Measurements from ENCODE around the gene BAZ1A. TPM values are rescaled to one million over a fixed set of nuclear protein-coding genes. Genes with fewer than 3 reads are reported as not detected.

The BAZ1A gene
- total RNA-seq, 1 experiment from 2014 or later, result 17.8 TPM

GRCh38 chr14:34824826-34825225, 50.3 kb downstream of the BAZ1A start:
- Mint-ChIP-seq H3K27ac (no peak overlapping the region), H3K27me3 (ENCODE audit: low read depth) (no peaks in the 10 kb centered on the region), H3K36me3 (ENCODE audit: insufficient read depth in 1 of 3, low read depth in 3 of 3) (peaks cover 5 to 32% (median 9%) of the 10 kb centered on the region in 3 experiments; a peak in 4 of 7 replicates), H3K4me3 (no peak overlapping the region), H3K4me1 (peaks cover 0 to 2% of the 10 kb centered on the region in 2 experiments; a peak in 1 of 4 replicates), H3K9me3 (no peaks in the 10 kb centered on the region; a peak in 1 of 5 replicates)
- no peak overlapping the region for H4K5ac ChIP-seq (ENCODE audit: insufficient read length, low read depth, low read length)
- no peak for DNase-seq
- H3K9ac ChIP-seq (ENCODE audit: extremely low read depth, insufficient read length, low read length), result no peak overlapping the region
- H3K4me2 ChIP-seq (ENCODE audit: insufficient read depth, insufficient read length, low read length), result no peak overlapping the region
- H3K9me3 ChIP-seq (ENCODE audit: control insufficient read depth, low read depth, low read length), result no peaks in the 10 kb centered on the region
- H3T11ph ChIP-seq (ENCODE audit: low read length), result no peak overlapping the region
- no peak overlapping the region for H2BK15ac ChIP-seq (ENCODE audit: low read depth, low read length)
- no peaks in the 10 kb centered on the region for H3K79me1 ChIP-seq (ENCODE audit: insufficient read depth, low read depth, low read length, poor library complexity, severe bottlenecking)
- WGBS (ENCODE audit: extremely low coverage, insufficient read length, low lambda C conversion rate), result no CpG with 5 or more reads among the region's 3 CpGs
- no peak for TF ChIP-seq CTCF (conservative IDR thresholded peaks at IDR 0.05)
- no peak overlapping the region for H3K27ac ChIP-seq (ENCODE audit: insufficient read length, low read depth, low read length)
- H2BK5ac ChIP-seq (ENCODE audit: insufficient read length, low read length), result no peak overlapping the region
- H4K91ac ChIP-seq (ENCODE audit: insufficient read length, low read depth, low read length), result no peak overlapping the region
- H2AFZ ChIP-seq (ENCODE audit: low read length), result no peak overlapping the region
- H3K14ac ChIP-seq (ENCODE audit: insufficient read depth, low read length), result no peak overlapping the region
- no peak overlapping the region for H3K23ac ChIP-seq (ENCODE audit: insufficient read length, low read depth, low read length)
- no peak overlapping the region for H3K4ac ChIP-seq (ENCODE audit: low read depth, low read length)
- H3K23me2 ChIP-seq (ENCODE audit: insufficient read length, low read depth, low read length, poor library complexity, severe bottlenecking), result no peaks in the 10 kb centered on the region
- H3K56ac ChIP-seq (ENCODE audit: insufficient read length, low read depth, low read length), result no peak overlapping the region
- H4K8ac ChIP-seq (replicated peaks; ENCODE audit: insufficient read length, low read depth, low read length), result no peak overlapping the region
- H3K4me1 ChIP-seq (ENCODE audit: insufficient read depth, low read length), result no peaks in the 10 kb centered on the region
- H2BK20ac ChIP-seq (ENCODE audit: low read depth, low read length, poor library complexity, severe bottlenecking), result no peak overlapping the region
- H2AK5ac ChIP-seq (ENCODE audit: insufficient read length, low read length), result no peak overlapping the region
- no peak overlapping the region for H2BK120ac ChIP-seq (ENCODE audit: low read depth, low read length, poor library complexity, severe bottlenecking)
- H3K27me3 ChIP-seq (ENCODE audit: insufficient read depth, low read length), result no peaks in the 10 kb centered on the region
- no peak overlapping the region for H2BK12ac ChIP-seq (ENCODE audit: insufficient read length, low read depth, low read length)
- no peaks in the 10 kb centered on the region for H3K79me2 ChIP-seq (ENCODE audit: insufficient read depth, low read length)
- no peak overlapping the region for H3K18ac ChIP-seq (ENCODE audit: insufficient read length, low read depth, low read length)
- no peaks in the 10 kb centered on the region for H4K20me1 ChIP-seq (ENCODE audit: control insufficient read depth, insufficient read depth, insufficient read length)
